ENCODE results near the gene PRAME. TPM values are rescaled to one million over a fixed set of nuclear protein-coding genes. Genes with fewer than 3 reads are reported as not detected.
"Not testable (repeated sequence)": the region's sequence is repeated elsewhere in the genome, so short reads cannot be mapped to it uniquely, and the experiment has no call there.

The PRAME gene
- total and polyA plus RNA-seq, 2 experiments from 2014 or later, result not detected

GRCh38 chr22:22534604-22535415 lies 24.3 kb downstream of the PRAME start:
- Histone ChIP-seq H3K9me2 (replicated peaks; ENCODE audit: insufficient read depth) (no peaks in the 10 kb centered on the region), H2AFZ (no peak overlapping the region), H3K4me2 (no peak overlapping the region), H3K27me3 (no peaks in the 10 kb centered on the region), H3K27ac (no peak overlapping the region), H3K4me3 (no peak overlapping the region), H3K36me3 (replicated peaks; ENCODE audit: insufficient read depth, low read depth) (no peaks in the 10 kb centered on the region), H4K20me1 (ENCODE audit: insufficient read depth, poor library complexity, severe bottlenecking) (no peaks in the 10 kb centered on the region), H3K4me1 (ENCODE audit: insufficient read depth) (no peaks in the 10 kb centered on the region), H3K9me3 (ENCODE audit: low read depth) (no peaks in the 10 kb centered on the region), H3K79me2 (no peaks in the 10 kb centered on the region)
- TF ChIP-seq EZH2 (IDR thresholded peaks at IDR 0.05; ENCODE audit: borderline replicate concordance) (no peak), EZH2phosphoT487 (IDR thresholded peaks at IDR 0.05; ENCODE audit: low read depth, severe bottlenecking, unreplicated experiment) (no peak)
- TF ChIP-seq, protein P1, sequence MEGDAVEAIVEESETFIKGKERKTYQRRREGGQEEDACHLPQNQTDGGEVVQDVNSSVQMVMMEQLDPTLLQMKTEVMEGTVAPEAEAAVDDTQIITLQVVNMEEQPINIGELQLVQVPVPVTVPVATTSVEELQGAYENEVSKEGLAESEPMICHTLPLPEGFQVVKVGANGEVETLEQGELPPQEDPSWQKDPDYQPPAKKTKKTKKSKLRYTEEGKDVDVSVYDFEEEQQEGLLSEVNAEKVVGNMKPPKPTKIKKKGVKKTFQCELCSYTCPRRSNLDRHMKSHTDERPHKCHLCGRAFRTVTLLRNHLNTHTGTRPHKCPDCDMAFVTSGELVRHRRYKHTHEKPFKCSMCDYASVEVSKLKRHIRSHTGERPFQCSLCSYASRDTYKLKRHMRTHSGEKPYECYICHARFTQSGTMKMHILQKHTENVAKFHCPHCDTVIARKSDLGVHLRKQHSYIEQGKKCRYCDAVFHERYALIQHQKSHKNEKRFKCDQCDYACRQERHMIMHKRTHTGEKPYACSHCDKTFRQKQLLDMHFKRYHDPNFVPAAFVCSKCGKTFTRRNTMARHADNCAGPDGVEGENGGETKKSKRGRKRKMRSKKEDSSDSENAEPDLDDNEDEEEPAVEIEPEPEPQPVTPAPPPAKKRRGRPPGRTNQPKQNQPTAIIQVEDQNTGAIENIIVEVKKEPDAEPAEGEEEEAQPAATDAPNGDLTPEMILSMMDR (IDR thresholded peaks at IDR 0.05; ENCODE audit: poor library complexity), result no peak
- WGBS (ENCODE audit: low lambda C conversion rate, missing lambda C conversion rate), result 90% methylated on average over 9 of the region's 9 CpGs
- no peak for DNase-seq (ENCODE audit: low spot score)

GRCh38 chr22:22533863-22534262 lies 25.2 kb downstream of the PRAME start:
- DNase-seq (ENCODE audit: low spot score), result no peak
- no peaks in the 10 kb centered on the region for H4K20me1 ChIP-seq (ENCODE audit: insufficient read depth, poor library complexity, severe bottlenecking)
- H3K9me3 ChIP-seq (ENCODE audit: low read depth), result no peaks in the 10 kb centered on the region
- H3K4me3 ChIP-seq, result no peak overlapping the region
- no peaks in the 10 kb centered on the region for H3K79me2 ChIP-seq
- no peaks in the 10 kb centered on the region for H3K9me2 ChIP-seq (replicated peaks; ENCODE audit: insufficient read depth)
- no peak overlapping the region for H2AFZ ChIP-seq
- no peak overlapping the region for H3K4me2 ChIP-seq
- no peaks in the 10 kb centered on the region for H3K36me3 ChIP-seq (replicated peaks; ENCODE audit: insufficient read depth, low read depth)
- WGBS (ENCODE audit: low lambda C conversion rate, missing lambda C conversion rate), result 80% methylated on average over 5 of the region's 5 CpGs
- H3K27me3 ChIP-seq, result no peaks in the 10 kb centered on the region
- no peak for TF ChIP-seq EZH2 (IDR thresholded peaks at IDR 0.05; ENCODE audit: borderline replicate concordance)
- TF ChIP-seq EZH2phosphoT487 (IDR thresholded peaks at IDR 0.05; ENCODE audit: low read depth, severe bottlenecking, unreplicated experiment), result no peak
- TF ChIP-seq, protein P1 (IDR thresholded peaks at IDR 0.05; ENCODE audit: poor library complexity), result no peak
- H3K4me1 ChIP-seq (ENCODE audit: insufficient read depth), result no peaks in the 10 kb centered on the region
- H3K27ac ChIP-seq, result no peak overlapping the region

DNA sequence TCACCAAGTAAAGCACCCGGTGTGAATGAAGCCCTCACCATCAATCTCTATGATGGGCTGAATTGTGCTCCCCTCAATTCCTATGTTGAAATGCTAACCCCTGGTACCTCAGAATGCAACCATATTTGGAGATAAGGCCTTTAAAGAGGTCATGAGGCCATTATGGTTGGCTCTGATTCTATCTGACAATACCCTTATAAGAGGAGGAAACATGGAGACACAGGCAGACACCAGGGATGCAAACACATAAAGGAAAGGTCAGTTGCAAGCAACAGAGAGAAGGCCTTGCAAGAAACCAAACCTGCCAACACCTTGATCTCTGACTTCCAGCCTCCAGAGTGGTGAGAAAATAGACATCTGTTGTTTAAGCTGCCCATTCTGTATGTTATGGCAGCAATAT lies 25.6 kb downstream of the PRAME start:
- Histone ChIP-seq H3K4me3 (no peak overlapping the region), H3K4me1 (ENCODE audit: insufficient read depth) (no peaks in the 10 kb centered on the region), H3K79me2 (no peaks in the 10 kb centered on the region), H3K9me2 (replicated peaks; ENCODE audit: insufficient read depth) (no peaks in the 10 kb centered on the region), H4K20me1 (ENCODE audit: insufficient read depth, poor library complexity, severe bottlenecking) (no peaks in the 10 kb centered on the region), H3K27ac (no peak overlapping the region), H3K4me2 (no peak overlapping the region), H3K27me3 (no peaks in the 10 kb centered on the region), H2AFZ (no peak overlapping the region), H3K36me3 (replicated peaks; ENCODE audit: insufficient read depth, low read depth) (no peaks in the 10 kb centered on the region), H3K9me3 (ENCODE audit: low read depth) (no peaks in the 10 kb centered on the region)
- DNase-seq (ENCODE audit: low spot score), result no peak
- WGBS (ENCODE audit: low lambda C conversion rate, missing lambda C conversion rate), result 82% methylated on average over 1 of the region's 1 CpG
- TF ChIP-seq, protein P1 (IDR thresholded peaks at IDR 0.05; ENCODE audit: poor library complexity), result no peak
- TF ChIP-seq EZH2 (IDR thresholded peaks at IDR 0.05; ENCODE audit: borderline replicate concordance) (no peak), EZH2phosphoT487 (IDR thresholded peaks at IDR 0.05; ENCODE audit: low read depth, severe bottlenecking, unreplicated experiment) (no peak)

- H3K4me1 ChIP-seq (ENCODE audit: insufficient read depth); H3K27ac ChIP-seq; DNase-seq (ENCODE audit: low spot score); H3K4me3 ChIP-seq; H3K4me2 ChIP-seq; H3K36me3 ChIP-seq (replicated peaks; ENCODE audit: insufficient read depth, low read depth); H4K20me1 ChIP-seq (ENCODE audit: insufficient read depth, poor library complexity, severe bottlenecking); H3K9me2 ChIP-seq (replicated peaks; ENCODE audit: insufficient read depth); H2AFZ ChIP-seq; H3K27me3 ChIP-seq; H3K79me2 ChIP-seq; H3K9me3 ChIP-seq (ENCODE audit: low read depth): not testable (repeated sequence)
- WGBS (ENCODE audit: low lambda C conversion rate, missing lambda C conversion rate), result 91% methylated on average over 8 of the region's 12 CpGs
Observed at GRCh38 chr22:22532547-22533071, 26.5 kb downstream of the PRAME start.

Data from hepatocyte (in vitro differentiated cells).